NCI-H2227 (cell line): Measurements from ENCODE around the gene MRPL37.

Source experiments
- DNase-seq: peaks from one replicate; lab custom pipeline; 2025; ENCODE audit not compliant: unreplicated experiment; lab: John Stamatoyannopoulos, UW

The MRPL37 gene

GRCh38 chr1:54262244-54262643 is 62.3 kb downstream of the MRPL37 start:
- DNase-seq = no peak

GRCh38 chr1:54263601-54264226 is 63.7 kb downstream of the MRPL37 start:
- DNase-seq = no peak

GRCh38 chr1:54265126-54265525 is 65.2 kb downstream of the MRPL37 start:
- DNase-seq = no peak

GRCh38 chr1:54265659-54266058 is 65.7 kb downstream of the MRPL37 start:
- no peak for DNase-seq

- no peak for DNase-seq
These were observed 66.2 kb downstream of the MRPL37 start for GRCh38 chr1:54266195-54266594.

GRCh38 chr1:54266908-54267307 is 66.9 kb downstream of the MRPL37 start:
- no peak for DNase-seq
